Left ventricle myocardium inferior (tissue), 1 donor: Measurements from ENCODE around the gene CEACAM1. TPM values are rescaled to one million over a fixed set of nuclear protein-coding genes. Genes with fewer than 3 reads are reported as not detected.
"Not testable (repeated sequence)": the region's sequence is repeated elsewhere in the genome, so short reads cannot be mapped to it uniquely, and the experiment has no call there.

Experiments used
- DNase-seq: peaks from one replicate; pipeline ENCODE4 v3.0.0-alpha.2; 2020
- H3K27ac ChIP-seq: fragments of 200-600 bp; replicated peaks from 2 replicates; pipeline ENCODE4 v1.8.0; 2021
- H3K27me3 ChIP-seq: fragments of 200-600 bp; 2 replicates; pipeline ENCODE4 v1.8.0; 2021; ENCODE audit warnings: low read depth
- H3K36me3 ChIP-seq: fragments of 200-600 bp; 2 replicates; pipeline ENCODE4 v1.8.0; 2021
- H3K4me1 ChIP-seq: fragments of 200-600 bp; 2 replicates; pipeline ENCODE4 v1.8.0; 2021
- H3K4me3 ChIP-seq: fragments of 200-600 bp; 2 replicates; pipeline ENCODE4 v1.8.0; 2021; ENCODE audit warnings: mild to moderate bottlenecking, moderate library complexity
- H3K9me3 ChIP-seq: fragments of 200-600 bp; replicated peaks from 2 replicates; pipeline ENCODE4 v1.8.0; 2021
- intact Hi-C: fragments of 100-400 bp; cut with micrococcal nuclease; formaldehyde crosslinking; loops from one replicate; pipeline ENCODE4 v1.11.0; 2022
- total RNA-seq: library from RNA; stranded (reverse); fragmentation: NEBNext Ultra II Directional; extraction: Animal tissue kit (Norgen Biotek cat#: 25700); gene quantifications from one replicate; pipeline ENCODE4 v1.2.1, GENCODE V29; 2021
- TF ChIP-seq, protein P1 (sequence below): fragments of 200-600 bp; IDR thresholded peaks from 2 replicates; pipeline ENCODE4 v1.8.0; 2021; ENCODE audit warnings: antibody characterized with exemption, mild to moderate bottlenecking, borderline replicate concordance
- donor health status: DM: no; HTN: yes; CAD: no; lungs with severe emphysema.

CEACAM1 gene
- total RNA-seq, 1 donor from 2014 or later, result 3.4 TPM

DNA sequence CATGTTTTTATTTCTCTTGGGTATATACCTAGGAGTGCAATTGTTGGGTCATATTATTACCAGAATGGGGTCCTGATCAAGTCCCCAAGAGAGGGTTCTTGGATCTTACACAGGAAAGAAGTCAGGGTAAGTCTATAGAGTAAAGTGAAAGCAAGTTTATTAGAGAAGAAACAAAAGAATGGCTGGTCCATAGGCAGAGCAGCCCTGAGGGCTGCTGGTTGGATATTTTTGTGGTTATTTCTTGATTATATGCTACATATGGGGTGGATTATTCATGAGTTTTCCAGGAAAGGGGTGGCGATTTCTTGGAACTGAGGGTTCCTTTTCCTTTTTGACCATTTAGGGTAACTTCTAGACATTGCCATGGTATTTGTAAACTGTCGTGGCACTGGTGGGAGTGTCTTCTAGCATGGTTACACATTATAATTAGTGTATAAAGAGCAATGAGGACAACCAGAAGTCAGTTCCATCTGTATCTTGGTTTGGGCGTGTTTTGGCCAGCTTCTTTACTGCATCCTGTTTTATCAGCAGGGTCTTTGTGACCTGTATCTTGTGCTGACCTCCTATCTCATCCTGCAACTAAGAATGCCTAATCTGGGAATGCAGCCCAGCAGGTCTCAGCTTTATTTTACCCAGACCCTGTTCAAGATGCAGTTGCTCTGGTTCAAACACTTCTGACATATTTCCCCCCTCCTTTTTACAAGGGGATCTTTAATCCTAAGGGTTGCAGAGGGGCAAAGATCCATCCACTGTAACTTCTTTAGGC, 41.1 kb downstream of the CEACAM1 start:
- H3K9me3 ChIP-seq, result no peaks in the 10 kb centered on the region
- no peak for DNase-seq
- intact Hi-C loops, result no loop called here
- H3K36me3 ChIP-seq, result no peaks in the 10 kb centered on the region
- no peak overlapping the region for H3K27ac ChIP-seq
- H3K27me3 ChIP-seq, result no peaks in the 10 kb centered on the region
- H3K4me1 ChIP-seq, result no peaks in the 10 kb centered on the region
- TF ChIP-seq, protein P1, sequence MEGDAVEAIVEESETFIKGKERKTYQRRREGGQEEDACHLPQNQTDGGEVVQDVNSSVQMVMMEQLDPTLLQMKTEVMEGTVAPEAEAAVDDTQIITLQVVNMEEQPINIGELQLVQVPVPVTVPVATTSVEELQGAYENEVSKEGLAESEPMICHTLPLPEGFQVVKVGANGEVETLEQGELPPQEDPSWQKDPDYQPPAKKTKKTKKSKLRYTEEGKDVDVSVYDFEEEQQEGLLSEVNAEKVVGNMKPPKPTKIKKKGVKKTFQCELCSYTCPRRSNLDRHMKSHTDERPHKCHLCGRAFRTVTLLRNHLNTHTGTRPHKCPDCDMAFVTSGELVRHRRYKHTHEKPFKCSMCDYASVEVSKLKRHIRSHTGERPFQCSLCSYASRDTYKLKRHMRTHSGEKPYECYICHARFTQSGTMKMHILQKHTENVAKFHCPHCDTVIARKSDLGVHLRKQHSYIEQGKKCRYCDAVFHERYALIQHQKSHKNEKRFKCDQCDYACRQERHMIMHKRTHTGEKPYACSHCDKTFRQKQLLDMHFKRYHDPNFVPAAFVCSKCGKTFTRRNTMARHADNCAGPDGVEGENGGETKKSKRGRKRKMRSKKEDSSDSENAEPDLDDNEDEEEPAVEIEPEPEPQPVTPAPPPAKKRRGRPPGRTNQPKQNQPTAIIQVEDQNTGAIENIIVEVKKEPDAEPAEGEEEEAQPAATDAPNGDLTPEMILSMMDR, result no peak
- H3K4me3 ChIP-seq, result no peak overlapping the region

DNA sequence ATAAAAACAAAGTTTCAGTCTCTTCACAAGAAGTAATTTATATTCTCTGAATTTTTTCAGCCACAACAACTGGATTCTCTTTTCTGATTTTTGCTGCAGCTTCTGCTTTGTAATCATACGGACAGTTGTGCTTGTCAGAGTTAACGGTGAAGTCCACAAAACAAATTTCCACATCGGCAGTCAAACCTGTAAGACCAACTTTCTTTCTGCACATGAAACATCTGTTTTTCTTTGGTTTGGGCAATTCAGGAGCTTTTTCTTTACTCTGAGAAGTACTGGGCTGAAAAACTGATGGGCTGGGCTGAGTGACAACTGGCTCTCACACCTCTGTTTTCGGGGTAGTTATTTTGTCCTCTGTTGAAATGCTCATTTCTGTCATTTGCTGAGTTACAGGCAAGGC, 43.2 kb downstream of the CEACAM1 start:
- intact Hi-C loops, H3K9me3 ChIP-seq, H3K27me3 ChIP-seq, H3K4me3 ChIP-seq, DNase-seq, H3K27ac ChIP-seq, H3K36me3 ChIP-seq, H3K4me1 ChIP-seq: not testable (repeated sequence)

DNA sequence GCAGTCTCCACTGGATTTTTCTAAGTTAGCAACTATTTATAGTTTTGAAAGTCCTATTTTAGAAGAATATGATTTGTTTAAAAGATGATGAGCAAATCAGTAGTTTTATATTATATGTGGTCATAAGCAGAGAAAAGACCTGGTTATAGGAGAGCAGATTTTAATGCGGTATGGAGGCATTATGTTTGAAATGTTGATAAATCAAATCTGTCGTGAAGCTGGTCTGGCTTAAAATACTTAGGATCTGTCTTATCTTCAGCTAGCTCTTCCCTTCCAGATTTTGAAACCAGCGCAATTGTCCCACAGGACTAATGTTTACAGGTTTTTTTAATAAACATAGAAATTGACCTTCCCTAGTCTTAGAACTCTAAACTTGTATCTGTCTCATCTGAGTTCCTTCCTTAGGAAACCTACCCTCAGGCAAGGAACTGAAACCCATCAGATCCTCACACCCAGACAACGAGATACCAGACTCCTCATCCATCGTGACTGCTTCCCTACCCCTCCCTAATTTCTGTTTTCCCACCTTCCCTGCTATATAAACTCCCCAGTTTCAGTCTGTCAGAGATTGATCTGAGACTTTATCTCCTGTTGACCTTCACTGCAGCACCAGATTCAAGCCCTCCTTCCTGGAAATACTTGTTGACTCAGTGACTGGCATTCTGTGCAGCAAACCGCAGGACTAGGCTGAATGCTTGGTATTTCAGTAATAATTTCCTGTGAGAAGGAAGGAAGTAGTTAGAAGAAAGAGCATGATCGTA, 47.8 kb downstream of the CEACAM1 start:
- Histone ChIP-seq H3K4me1 (peaks cover 9% of the 10 kb centered on the region), H3K36me3 (no peaks in the 10 kb centered on the region), H3K27me3 (no peaks in the 10 kb centered on the region), H3K9me3 (no peaks in the 10 kb centered on the region), H3K4me3 (no peak overlapping the region), H3K27ac (peak overlapping the region; percentile 32)
- TF ChIP-seq, protein P1, result no peak
- no peak for DNase-seq
- intact Hi-C loops, result no loop called here

DNA sequence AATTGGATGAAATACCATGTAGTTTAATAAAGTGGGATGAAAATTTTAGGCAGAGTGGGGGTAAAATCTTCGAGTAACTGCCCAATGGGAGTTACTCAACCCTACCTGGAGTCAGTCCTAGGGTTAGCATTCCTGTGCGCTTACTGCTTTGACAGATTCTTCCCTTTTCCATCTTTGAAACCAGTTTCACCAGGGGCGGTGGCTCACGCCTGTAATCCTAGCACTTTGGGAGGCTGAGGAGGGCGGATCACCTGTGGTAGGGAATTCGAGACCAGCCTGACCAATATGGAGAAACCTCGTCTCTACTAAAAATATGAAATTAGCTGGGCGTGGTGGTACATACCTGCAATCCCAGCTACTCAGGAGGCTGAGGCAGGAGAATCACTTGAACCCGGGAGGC, 48.5 kb downstream of the CEACAM1 start:
- no peak for DNase-seq
- Histone ChIP-seq H3K4me1 (peaks cover 9% of the 10 kb centered on the region), H3K27ac (no peak overlapping the region), H3K36me3 (no peaks in the 10 kb centered on the region), H3K9me3 (no peaks in the 10 kb centered on the region), H3K27me3 (no peaks in the 10 kb centered on the region), H3K4me3 (no peak overlapping the region)
- TF ChIP-seq, protein P1, result no peak
- intact Hi-C loops, result no loop called here

DNA sequence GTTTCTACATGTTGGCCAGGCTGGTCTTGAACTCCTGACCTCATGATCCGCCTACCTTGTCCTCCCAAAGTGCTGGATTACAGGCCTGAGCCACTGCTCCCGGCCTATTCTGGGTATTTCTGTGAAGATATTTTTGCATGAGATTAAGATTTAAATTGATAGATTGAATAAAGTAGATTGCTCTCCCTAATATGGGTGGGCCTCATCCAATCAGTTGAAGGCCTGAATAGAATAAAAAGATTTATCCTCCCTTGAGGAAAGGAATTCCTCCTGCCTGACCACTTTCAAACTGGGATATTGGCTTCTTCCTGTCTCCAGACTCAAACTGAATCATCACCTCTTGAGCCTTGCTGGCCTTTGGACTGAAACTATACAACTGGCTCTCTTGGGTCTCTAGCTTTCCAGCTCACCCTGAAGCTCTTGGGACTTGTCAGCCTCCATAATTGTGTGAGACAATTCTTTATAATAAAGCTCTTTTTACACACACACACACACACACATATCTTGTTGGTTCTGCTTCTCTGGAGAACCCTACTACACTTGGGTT, 49.4 kb downstream of the CEACAM1 start:
- Histone ChIP-seq H3K4me3 (no peak overlapping the region), H3K4me1 (peaks cover 9% of the 10 kb centered on the region), H3K27me3 (no peaks in the 10 kb centered on the region), H3K27ac (no peak overlapping the region), H3K36me3 (no peaks in the 10 kb centered on the region), H3K9me3 (no peaks in the 10 kb centered on the region)
- no peak for DNase-seq
- TF ChIP-seq, protein P1, result no peak
- intact Hi-C loops, result no loop called here

DNA sequence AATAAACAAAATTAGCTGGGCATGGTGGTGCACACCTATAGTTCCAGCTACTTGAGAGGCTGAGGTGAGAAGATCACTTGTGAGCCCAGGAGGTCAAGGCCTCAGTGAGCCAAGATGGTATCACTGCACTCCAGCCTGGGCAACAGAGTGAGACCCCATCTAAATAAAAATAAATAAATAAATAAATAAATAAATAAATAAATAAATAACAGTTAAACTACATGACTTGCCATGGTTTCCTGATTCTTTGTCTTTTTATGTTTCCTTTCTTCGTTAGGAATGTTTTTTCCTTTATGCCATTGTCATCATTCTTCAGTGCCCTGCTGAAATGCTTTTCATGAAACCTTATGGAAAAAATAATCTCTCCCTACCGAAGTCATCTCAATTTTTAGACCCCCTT, 50.3 kb downstream of the CEACAM1 start:
- TF ChIP-seq, protein P1, result no peak
- H3K4me1 ChIP-seq, result peaks cover 9% of the 10 kb centered on the region
- no peak for DNase-seq
- intact Hi-C loops, result no loop called here
- no peak overlapping the region for H3K4me3 ChIP-seq
- no peaks in the 10 kb centered on the region for H3K9me3 ChIP-seq
- no peak overlapping the region for H3K27ac ChIP-seq
- H3K27me3 ChIP-seq, result no peaks in the 10 kb centered on the region
- no peaks in the 10 kb centered on the region for H3K36me3 ChIP-seq
